GM12878 (cell line): Measurements from ENCODE around the gene ZNF367. TPM values are rescaled to one million over a fixed set of nuclear protein-coding genes. Genes with fewer than 3 reads are reported as not detected.

Source experiments
- ATAC-seq: fragments of 200-7000 bp; cut with Tn5 transposase; 3 replicates; pipeline ENCODE4 v1.9.1; 2020; ENCODE audit warnings: mild to moderate bottlenecking, moderate library complexity
- BruUV-seq: library from RNA; stranded (reverse); fragments of 400-500 nt; replicated peaks from 2 replicates; lab custom pipeline; 2021; lab: Mats Ljungman, UMichigan
- CTCF ChIA-PET: fragments of 300-600 bp; sonication (Branson Sonifier 250); formaldehyde crosslinking; extraction: SDS; loops from one replicate; lab custom pipeline; 2021; ENCODE audit warnings: inconsistent platforms; lab: Yijun Ruan, JAX
- POLR2A ChIA-PET: fragments of 350-600 bp; formaldehyde crosslinking; extraction: SDS; loops from one replicate; lab custom pipeline; 2021; ENCODE audit warnings: inconsistent platforms; lab: Charles Lee
- RAD21 ChIA-PET: fragments of 300-600 bp; sonication (Branson Sonifier 250); formaldehyde crosslinking; loops from one replicate; lab custom pipeline; 2023; ENCODE audit warnings: antibody characterized with exemption; ENCODE audit not compliant: unreplicated experiment; lab: Charles Lee
- SMC1A ChIA-PET: fragments of 300-600 bp; sonication (Branson Sonifier 250); formaldehyde crosslinking; loops from one replicate; lab custom pipeline; 2023; ENCODE audit not compliant: unreplicated experiment, uncharacterized antibody; lab: Charles Lee
- DNase-seq: peaks from one replicate; pipeline ENCODE4 v3.0.0-alpha.2; 2011; ENCODE audit warnings: low read depth, low spot score
- FAIRE-seq: peaks from 3 replicates; lab custom pipeline; 2011; peaks lifted over from hg19 to GRCh38; lab: Jason Lieb, UNC
- H2AFZ ChIP-seq: 2 replicates; pipeline ENCODE4 v1.6.0; 2011; ENCODE audit warnings: low read depth, low read length, control low read depth; ENCODE audit not compliant: control insufficient read depth
- H3K27ac ChIP-seq: 2 replicates; pipeline ENCODE4 v1.5.1; 2011; ENCODE audit warnings: control low read depth; ENCODE audit not compliant: control insufficient read depth, insufficient read depth
- H3K27me3 ChIP-seq, 2 experiments: replicated peaks in 1 of 2; 2 replicates each; pipeline versions ENCODE4 v1.6.0 to v1.6.1; 2011; ENCODE audit warnings: low read length in 1 of 2; ENCODE audit not compliant: control insufficient read depth in 2 of 2, insufficient read depth in 2 of 2
- H3K36me3 ChIP-seq, 2 experiments: 2 replicates each; pipeline ENCODE4 v1.5.1; 2011; ENCODE audit warnings: low read length in 1 of 2; ENCODE audit not compliant: control insufficient read depth in 2 of 2, insufficient read depth in 2 of 2
- H3K4me1 ChIP-seq: 2 replicates; pipeline ENCODE4 v1.6.1; 2011; ENCODE audit warnings: mild to moderate bottlenecking, low read length, moderate library complexity, mixed read lengths; ENCODE audit not compliant: control insufficient read depth, insufficient read depth
- H3K4me2 ChIP-seq: 2 replicates; pipeline ENCODE4 v1.6.0; 2011; ENCODE audit warnings: control low read depth; ENCODE audit not compliant: control insufficient read depth, insufficient read depth
- H3K4me3 ChIP-seq: fragments of 200-600 bp; sonication (generic); 2 replicates; pipeline ENCODE4 v1.5.1; 2016
- H3K79me2 ChIP-seq: 2 replicates; pipeline ENCODE4 v1.6.0; 2011; ENCODE audit warnings: low read length; ENCODE audit not compliant: control insufficient read depth, insufficient read depth
- H3K9ac ChIP-seq: 2 replicates; pipeline ENCODE4 v1.8.0; 2011; ENCODE audit warnings: low read length, control low read depth, mixed read lengths; ENCODE audit not compliant: control insufficient read depth, insufficient read depth
- H3K9me3 ChIP-seq: replicated peaks from 3 replicates; pipeline ENCODE4 v1.5.1; 2011; ENCODE audit warnings: mild to moderate bottlenecking, low read length; ENCODE audit not compliant: control insufficient read depth, insufficient read depth
- H4K20me1 ChIP-seq: 2 replicates; pipeline ENCODE4 v1.6.0; 2011; ENCODE audit not compliant: control insufficient read depth, insufficient read depth
- BMI1 ChIP-seq: fragments of 450-650 bp; IDR thresholded peaks from 2 replicates; pipeline ENCODE4 v1.6.1; 2016; ENCODE audit warnings: mild to moderate bottlenecking, moderate library complexity, borderline replicate concordance
- JUND ChIP-seq: IDR thresholded peaks from 2 replicates; pipeline ENCODE4 v1.6.1; 2012; ENCODE audit warnings: low read depth, mild to moderate bottlenecking, low read length, improper control_type of control experiment, moderate library complexity
- MXI1 ChIP-seq: fragments of 150-350 bp; IDR thresholded peaks from 2 replicates; pipeline ENCODE4 v1.6.1; 2011; ENCODE audit warnings: low read depth, mild to moderate bottlenecking, inconsistent platforms, low read length, improper control_type of control experiment
- NR2F1 ChIP-seq: fragments of 450-650 bp; conservative IDR thresholded peaks from 2 replicates; pipeline ENCODE4 v1.6.1; 2017; ENCODE audit warnings: mild to moderate bottlenecking
- NRF1 ChIP-seq: conservative IDR thresholded peaks from 2 replicates; pipeline ENCODE4 v1.6.1; 2011; ENCODE audit warnings: mild to moderate bottlenecking, low read depth, low read length, improper control_type of control experiment
- POLR2AphosphoS5 ChIP-seq: IDR thresholded peaks from 2 replicates; pipeline ENCODE4 v1.6.1; 2011; ENCODE audit warnings: mild to moderate bottlenecking, low read length, inconsistent platforms
- TCF12 ChIP-seq: IDR thresholded peaks from 2 replicates; pipeline ENCODE4 v1.6.1; 2011; ENCODE audit warnings: low read depth, mild to moderate bottlenecking, low read length
- ZNF207 ChIP-seq: fragments of 450-650 bp; IDR thresholded peaks from 2 replicates; pipeline ENCODE4 v1.6.1; 2014; ENCODE audit warnings: antibody characterized with exemption, mild to moderate bottlenecking, borderline replicate concordance
- ZNF384 ChIP-seq: IDR thresholded peaks from 2 replicates; pipeline ENCODE4 v1.6.1; 2012; ENCODE audit warnings: low read depth, mild to moderate bottlenecking, low read length, improper control_type of control experiment, borderline replicate concordance
- WGBS: methylation state at CpG from one replicate; pipeline ENCODE4 v1.1.6; 2016; ENCODE audit warnings: low lambda C conversion rate; ENCODE audit not compliant: insufficient replicate concordance, insufficient coverage; ENCODE audit errors: missing lambda C conversion rate; 5-methylcytosine and 5-hydroxymethylcytosine counted together
- in situ Hi-C: fragments of 300-500 bp; cut with MboI; formaldehyde crosslinking; loops from 9 replicates; pipeline ENCODE4 v1.14.3; 2018; ENCODE audit warnings: mixed read lengths
- intact Hi-C: fragments of 100-400 bp; cut with micrococcal nuclease; formaldehyde crosslinking; loops from one replicate; pipeline ENCODE4 v1.14.2; 2022; ENCODE audit not compliant: unreplicated experiment
- polyA plus RNA-seq, 11 experiments: library from polyadenylated mRNA; depleted of rRNA in 4 of 11; unstranded in 6 of 11; stranded (reverse) in 5 of 11; fragments of >200 nt; fragmentation: Nextera tagmentation in 4 of 11; fragmentation: Illumina TruSeq in 1 of 11; extraction: Ambion mirVana in 4 of 11; extraction: Trizol in 1 of 11; gene quantifications; 1 replicate in 1 of 11; 2 replicates in 10 of 11; pipeline versions ENCODE4 v1.2.1 to v1.2.3, GENCODE V29; 2011 to 2016; ENCODE audit warnings: inconsistent platforms in 2 of 11, missing spikeins in 2 of 11, low read depth in 1 of 11
- total RNA-seq, 4 experiments: library from RNA; depleted of rRNA in 3 of 4; stranded (reverse); fragments of >200 nt in 3 of 4; fragmentation: Illumina TruSeq in 1 of 4; extraction: Trizol in 1 of 4; gene quantifications; 2 replicates each; pipeline versions ENCODE4 v1.2.1 to v1.2.3, GENCODE V29; 2013 to 2021
- TF ChIP-seq, protein P1 (sequence below): fragments of 450-650 bp; IDR thresholded peaks from 2 replicates; pipeline ENCODE4 v1.6.1; 2018; ENCODE audit warnings: mild to moderate bottlenecking, low read depth, moderate library complexity; ENCODE audit not compliant: partially characterized antibody
- TF ChIP-seq, protein P2 (sequence below): fragments of 450-650 bp; IDR thresholded peaks from 2 replicates; pipeline ENCODE4 v1.6.1; 2017; ENCODE audit warnings: antibody characterized with exemption, mild to moderate bottlenecking, moderate library complexity
- TF ChIP-seq, protein P3 (sequence below): IDR thresholded peaks from 2 replicates; pipeline ENCODE4 v1.6.1; 2012; ENCODE audit warnings: low read depth, low read length, improper control_type of control experiment

ZNF367 gene
- total and polyA plus RNA-seq, 10 of the 15 experiments (the other 5 are each of a cell fraction or from before 2014, with no cell fraction given) = 2.9 to 16.3 (median 11.1) TPM

DNA sequence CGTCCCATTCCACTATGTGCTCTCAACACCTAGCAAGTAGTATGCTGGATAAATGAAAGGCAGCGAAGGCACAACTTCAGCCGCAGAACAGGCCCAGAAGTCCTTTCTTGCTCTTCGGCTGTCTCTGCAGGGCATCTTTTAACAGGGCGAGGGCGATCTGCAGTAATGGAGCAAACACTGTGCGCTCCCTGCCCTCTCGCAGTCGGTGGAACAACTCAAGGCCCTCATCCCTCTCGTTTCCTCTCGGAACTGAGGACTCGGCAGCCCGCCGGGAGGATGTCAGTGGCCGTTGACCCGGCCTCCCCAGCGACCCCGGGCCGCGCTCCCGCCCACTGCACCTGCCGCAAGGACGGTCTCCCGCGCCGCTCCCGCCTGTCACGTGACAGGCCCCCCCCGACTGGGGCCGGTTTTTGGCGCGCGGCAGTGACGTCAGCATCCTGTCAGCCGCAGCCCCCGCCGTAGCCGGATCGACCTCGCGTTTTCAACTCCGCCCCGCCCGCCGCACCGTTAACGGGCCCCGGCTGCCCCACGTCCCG, 1.1 kb downstream of the ZNF367 start (continued):
- TF ChIP-seq, protein P1, sequence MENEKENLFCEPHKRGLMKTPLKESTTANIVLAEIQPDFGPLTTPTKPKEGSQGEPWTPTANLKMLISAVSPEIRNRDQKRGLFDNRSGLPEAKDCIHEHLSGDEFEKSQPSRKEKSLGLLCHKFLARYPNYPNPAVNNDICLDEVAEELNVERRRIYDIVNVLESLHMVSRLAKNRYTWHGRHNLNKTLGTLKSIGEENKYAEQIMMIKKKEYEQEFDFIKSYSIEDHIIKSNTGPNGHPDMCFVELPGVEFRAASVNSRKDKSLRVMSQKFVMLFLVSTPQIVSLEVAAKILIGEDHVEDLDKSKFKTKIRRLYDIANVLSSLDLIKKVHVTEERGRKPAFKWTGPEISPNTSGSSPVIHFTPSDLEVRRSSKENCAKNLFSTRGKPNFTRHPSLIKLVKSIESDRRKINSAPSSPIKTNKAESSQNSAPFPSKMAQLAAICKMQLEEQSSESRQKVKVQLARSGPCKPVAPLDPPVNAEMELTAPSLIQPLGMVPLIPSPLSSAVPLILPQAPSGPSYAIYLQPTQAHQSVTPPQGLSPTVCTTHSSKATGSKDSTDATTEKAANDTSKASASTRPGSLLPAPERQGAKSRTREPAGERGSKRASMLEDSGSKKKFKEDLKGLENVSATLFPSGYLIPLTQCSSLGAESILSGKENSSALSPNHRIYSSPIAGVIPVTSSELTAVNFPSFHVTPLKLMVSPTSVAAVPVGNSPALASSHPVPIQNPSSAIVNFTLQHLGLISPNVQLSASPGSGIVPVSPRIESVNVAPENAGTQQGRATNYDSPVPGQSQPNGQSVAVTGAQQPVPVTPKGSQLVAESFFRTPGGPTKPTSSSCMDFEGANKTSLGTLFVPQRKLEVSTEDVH = peak; percentile 68
- no peak for TF ChIP-seq TCF12

DNA sequence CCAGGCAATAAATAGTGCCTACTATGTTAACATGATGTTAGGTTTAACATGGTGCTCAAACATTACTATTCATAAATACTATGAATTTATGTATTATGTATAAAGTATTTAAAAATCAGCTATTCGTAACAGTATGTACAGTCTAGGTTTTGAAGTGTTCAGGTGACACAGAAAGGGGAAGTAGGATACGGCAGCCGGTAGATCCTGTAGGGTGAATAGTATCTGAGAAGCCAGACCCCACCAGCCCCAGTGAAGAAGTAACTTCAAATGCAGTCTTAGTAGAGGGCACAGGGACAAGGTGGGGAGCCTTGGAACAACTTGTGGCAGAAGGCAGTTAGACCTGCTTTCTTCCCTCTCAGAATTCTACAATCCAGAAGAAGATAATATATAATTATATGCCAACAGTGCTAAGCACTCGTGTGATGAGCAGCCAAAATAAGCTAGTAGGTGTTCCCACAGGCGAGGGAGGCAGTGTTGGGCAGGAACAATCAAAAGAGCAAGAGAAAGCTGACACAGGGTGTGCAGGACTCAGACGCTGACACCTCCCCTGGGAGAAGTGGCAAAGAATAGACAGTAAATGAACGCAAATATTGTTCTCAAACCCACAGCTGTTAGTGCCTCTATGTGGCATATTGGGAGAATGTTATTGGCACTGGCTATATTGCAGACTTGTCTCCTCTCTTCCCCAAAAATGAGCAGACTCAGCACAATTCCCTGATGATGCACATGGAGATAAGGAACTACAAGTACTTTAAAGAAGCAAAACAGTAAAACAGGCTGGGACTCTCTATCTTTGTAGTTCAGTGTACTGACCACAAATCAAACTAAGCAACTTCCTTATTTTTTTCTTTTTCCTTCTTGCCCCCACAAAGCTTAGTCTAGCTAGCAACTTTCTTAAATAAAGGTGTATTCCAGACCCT, 4.6 kb downstream of the ZNF367 start:
- ChIA-PET POLR2A (interaction anchor here (0.6 to 2.2 kb wide), 5 partner anchors 11 to 153 kb away, joined by 3 to 8 read pairs (median 5); partner anchors contain the start of gene HABP4), CTCF (interaction anchor here (0.7 to 2.8 kb wide), 11 partner anchors 9 to 853 kb away, joined by 3 to 9 read pairs (median 4); partner anchors contain the start of gene HABP4), RAD21 (interaction anchor here (0.5 to 3.1 kb wide), 12 partner anchors 12 to 153 kb away, joined by 3 to 12 read pairs (median 4); partner anchors contain the start of gene HABP4), SMC1A (interaction anchor here (0.7 to 2.4 kb wide), 21 partner anchors 11 to 441 kb away, joined by 3 to 15 read pairs (median 4); partner anchors contain the start of genes HABP4, SLC35D2 and ZNF782)
- Histone ChIP-seq H3K36me3 (no peaks in the 10 kb centered on the region; a peak in 1 of 4 replicates), H3K9ac (peak overlapping the region; percentile 55), H3K79me2 (peaks cover 61% of the 10 kb centered on the region), H4K20me1 (no peaks in the 10 kb centered on the region), H3K9me3 (no peaks in the 10 kb centered on the region), H2AFZ (peak overlapping the region; percentile 77), H3K4me2 (peak overlapping the region; percentile 98), H3K27ac (peak overlapping the region; percentile 78), H3K27me3 (no peaks in the 10 kb centered on the region), H3K4me1 (peaks cover 20% of the 10 kb centered on the region), H3K4me3 (peak overlapping the region; percentile 60)
- in situ Hi-C loops = loop anchor here (10.0 to 25.0 kb wide), 2 partner anchors 1091 to 1224 kb away; partner anchors contain the start of genes NCBP1, TMOD1 and TSTD2
- peak; percentile 56 for FAIRE-seq
- peak; percentile 66 for DNase-seq
- 3% methylated on average over 7 of the region's 7 CpGs for WGBS
- intact Hi-C loops = loop anchor here (10.0 kb wide), 1 partner anchor 151 kb away; no protein-coding TSS in a partner anchor
- no TSS peak for BruUV-seq
- ATAC-seq = peak; percentile 59
- TF ChIP-seq, protein P2, sequence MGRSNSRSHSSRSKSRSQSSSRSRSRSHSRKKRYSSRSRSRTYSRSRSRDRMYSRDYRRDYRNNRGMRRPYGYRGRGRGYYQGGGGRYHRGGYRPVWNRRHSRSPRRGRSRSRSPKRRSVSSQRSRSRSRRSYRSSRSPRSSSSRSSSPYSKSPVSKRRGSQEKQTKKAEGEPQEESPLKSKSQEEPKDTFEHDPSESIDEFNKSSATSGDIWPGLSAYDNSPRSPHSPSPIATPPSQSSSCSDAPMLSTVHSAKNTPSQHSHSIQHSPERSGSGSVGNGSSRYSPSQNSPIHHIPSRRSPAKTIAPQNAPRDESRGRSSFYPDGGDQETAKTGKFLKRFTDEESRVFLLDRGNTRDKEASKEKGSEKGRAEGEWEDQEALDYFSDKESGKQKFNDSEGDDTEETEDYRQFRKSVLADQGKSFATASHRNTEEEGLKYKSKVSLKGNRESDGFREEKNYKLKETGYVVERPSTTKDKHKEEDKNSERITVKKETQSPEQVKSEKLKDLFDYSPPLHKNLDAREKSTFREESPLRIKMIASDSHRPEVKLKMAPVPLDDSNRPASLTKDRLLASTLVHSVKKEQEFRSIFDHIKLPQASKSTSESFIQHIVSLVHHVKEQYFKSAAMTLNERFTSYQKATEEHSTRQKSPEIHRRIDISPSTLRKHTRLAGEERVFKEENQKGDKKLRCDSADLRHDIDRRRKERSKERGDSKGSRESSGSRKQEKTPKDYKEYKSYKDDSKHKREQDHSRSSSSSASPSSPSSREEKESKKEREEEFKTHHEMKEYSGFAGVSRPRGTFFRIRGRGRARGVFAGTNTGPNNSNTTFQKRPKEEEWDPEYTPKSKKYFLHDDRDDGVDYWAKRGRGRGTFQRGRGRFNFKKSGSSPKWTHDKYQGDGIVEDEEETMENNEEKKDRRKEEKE = no peak
- TF ChIP-seq JUND (no peak), NRF1 (no peak), ZNF384 (no peak), BMI1 (no peak), NR2F1 (no peak), ZNF207 (0 out of 2 replicates have a peak, but pooled peaks have one; percentile 31), POLR2AphosphoS5 (peak; percentile 47; the same call in 1 of the 2 replicates), MXI1 (no peak)
- TF ChIP-seq, protein P3, sequence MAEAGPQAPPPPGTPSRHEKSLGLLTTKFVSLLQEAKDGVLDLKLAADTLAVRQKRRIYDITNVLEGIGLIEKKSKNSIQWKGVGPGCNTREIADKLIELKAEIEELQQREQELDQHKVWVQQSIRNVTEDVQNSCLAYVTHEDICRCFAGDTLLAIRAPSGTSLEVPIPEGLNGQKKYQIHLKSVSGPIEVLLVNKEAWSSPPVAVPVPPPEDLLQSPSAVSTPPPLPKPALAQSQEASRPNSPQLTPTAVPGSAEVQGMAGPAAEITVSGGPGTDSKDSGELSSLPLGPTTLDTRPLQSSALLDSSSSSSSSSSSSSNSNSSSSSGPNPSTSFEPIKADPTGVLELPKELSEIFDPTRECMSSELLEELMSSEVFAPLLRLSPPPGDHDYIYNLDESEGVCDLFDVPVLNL = no peak
